HPDE6-E6E7 (cell line): ENCODE measurements around the gene RASL10A.
A peak's percentile ranks its signal among the peaks of the same experiment; 100 is the strongest.

ENCODE experiments used
- DNase-seq: peaks from one replicate; pipeline ENCODE4 v3.0.0; 2011; ENCODE audit warnings: missing footprints; ENCODE audit errors: extremely low spot score

Gene RASL10A

DNA sequence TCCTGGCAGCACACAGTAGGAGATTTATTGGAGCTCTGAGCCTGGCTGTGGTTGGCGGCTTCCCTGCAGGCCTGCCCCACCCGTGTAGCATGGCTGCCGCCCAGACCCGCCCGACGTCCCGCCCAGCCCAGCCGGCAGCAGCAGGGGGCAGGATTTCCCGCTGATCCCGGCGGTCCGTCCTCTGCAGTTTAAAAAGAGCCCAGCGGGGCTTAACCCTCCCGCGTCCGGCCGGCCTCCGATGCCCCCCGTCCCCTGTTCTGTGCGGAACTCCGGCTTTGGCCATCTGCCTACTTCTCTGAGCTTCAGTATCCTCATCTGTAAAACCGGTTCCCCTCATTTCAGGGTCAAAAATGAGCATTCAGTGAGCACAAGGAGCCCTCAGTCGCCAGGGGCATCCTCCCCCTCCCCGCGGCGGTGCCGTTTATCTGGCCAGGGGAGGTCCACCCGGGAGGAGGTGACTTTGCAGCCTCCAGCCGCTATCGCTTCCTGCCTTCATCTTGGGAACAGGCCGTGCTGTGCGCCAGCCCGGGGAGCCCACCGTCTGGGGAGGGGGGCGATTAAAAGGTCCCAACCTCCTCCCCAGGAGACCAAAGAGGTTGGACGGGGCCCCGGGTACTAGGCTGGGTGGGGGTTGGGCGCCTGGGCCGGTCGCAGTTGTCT is 9.2 kb downstream of the RASL10A start, which contains the start of gene GAS2L1:
TSS of gene GAS2L1 (plus strand) at position 476 of the 660 bp plus-strand sequence. CDS start 1,456 bp downstream, outside the sequence.
- DNase-seq, result peak; percentile 78

DNA sequence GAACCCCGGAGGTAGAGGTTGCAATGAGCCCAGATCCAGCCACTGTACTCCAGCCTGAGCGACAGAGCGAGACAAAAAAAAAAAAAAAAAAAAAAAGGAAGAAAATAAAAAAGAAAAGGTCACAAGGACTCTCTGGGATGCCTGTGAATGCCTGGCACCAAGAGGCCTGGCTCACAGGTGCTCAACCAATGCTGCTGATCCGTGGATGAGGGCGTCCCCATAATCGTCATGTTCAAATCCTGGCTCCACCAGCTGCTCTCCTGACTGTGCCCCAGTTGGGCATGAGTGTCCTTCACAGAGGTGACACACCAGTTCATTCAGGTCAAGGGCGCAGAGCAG is 9.7 kb downstream of the RASL10A start:
- no peak for DNase-seq

DNA sequence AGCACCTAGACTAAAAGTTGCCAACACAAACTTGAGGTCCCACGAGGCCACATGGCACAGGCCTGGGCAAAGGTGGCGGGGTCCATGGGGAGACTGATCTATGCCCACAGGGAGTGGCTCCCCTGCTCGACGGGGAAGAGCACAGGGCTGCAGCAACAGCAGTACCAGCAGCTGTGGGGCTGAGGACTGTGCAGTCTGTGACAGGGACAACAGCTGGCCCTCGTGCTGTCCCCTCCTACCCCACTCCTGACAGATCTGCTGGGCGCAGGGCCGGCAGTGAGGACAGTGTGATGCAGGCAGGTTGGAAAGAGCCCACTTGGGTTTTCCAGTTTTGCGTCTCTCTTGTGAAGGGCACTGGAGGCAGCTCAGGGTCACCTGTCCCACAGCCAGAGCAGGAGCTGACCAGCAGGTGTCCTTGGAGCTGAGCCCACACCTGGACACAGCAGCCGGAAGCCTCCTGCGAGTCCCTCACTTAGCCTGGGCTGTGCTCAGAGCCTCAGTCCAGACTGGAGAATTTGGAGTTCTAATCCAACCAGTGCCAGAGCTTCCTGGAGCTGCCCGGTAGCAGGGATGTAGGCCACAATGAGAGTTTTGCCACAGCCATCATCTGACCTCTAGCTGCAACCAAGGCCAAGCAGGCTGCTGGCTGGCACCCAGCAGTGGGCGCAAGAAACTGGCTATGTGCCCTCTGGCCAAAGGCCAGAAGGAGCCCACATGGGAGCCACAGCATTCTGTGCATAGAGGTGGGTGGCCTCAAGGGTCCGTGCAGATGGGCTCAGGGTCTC is 12.6 kb downstream of the RASL10A start:
- no peak for DNase-seq

DNA sequence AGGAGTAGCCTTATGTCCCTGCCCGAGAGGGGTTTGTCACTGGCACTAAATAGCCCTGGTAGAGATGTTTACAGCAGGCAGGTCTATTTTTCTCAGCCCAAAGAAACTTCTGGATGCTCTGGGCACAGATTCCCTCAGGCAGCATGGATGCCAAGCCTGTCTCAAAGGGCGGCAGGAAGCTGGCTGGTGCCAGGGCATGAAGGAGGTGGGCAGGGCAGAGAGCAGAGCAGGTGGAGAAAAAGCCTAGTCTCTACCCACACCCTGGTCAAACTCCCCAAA is 13.2 kb downstream of the RASL10A start:
- no peak for DNase-seq

DNA sequence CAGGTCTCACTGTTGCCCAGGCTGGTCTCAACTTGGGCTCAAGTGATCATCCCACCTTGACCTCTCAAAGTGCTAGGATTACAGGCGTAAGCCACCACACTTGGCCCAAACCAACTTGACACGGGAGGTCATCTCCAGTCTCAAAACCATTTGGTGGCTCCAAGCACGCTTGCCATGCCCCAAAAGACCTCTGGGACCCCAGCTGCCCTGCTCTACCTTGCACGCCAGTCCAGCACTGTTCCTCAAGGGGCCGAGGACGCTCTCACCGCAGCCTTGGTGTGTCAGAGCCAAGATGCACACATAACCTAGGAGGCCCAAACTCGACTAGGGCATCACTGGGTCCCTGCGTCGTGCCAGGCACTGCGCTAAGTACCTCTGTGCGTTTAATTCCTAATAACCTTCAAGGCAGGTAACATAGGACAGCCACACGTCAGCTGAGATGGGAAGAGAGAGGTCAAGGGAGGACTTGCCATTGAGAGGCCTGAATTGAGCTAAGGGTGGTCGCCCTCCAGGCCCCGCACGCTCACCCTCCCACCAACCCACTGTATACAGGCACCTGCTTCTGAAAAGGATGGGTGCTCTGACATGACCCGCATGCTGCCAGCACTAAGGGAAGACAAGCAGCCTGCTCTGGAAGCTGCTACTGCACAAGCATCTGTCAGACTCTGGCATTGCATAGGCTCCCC is 13.6 kb downstream of the RASL10A start:
- DNase-seq, result no peak

DNA sequence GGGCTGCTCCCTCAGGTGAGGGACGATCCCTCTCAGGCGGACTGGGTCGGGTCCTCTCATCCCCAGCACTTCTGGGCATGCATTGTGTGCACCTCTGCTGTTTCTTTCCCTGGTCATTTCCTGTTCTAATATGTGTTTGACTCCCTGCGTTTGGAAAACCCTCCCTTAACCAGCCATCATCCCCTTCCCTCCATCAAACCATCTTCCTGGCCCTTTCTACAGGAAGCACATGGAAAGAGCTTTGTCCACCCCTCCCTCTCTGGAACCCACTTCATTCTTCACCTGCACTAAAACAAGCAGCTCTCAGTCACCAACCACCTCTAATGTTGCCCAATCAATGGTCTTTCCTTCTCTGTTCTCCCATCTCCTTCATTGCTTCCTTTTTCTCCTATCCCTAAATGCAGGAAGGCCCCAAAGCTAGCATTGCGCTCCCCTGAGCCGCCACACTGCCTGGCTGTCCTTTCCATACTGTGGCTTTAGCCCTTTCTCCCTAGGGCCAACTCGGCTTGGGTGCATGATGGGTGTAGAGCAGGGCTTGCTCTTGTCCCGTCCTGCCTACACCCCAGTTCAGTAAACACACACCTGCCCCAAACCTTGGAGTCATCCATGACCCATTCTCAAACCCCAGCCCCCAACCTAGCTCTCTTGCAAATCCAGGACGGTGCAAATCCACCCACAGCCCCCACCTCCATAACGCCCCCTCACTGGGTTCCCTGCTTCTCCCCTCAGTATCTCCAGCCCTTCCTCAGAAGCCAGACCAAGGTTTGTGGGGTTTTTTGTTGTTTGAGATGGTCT is 14.5 kb downstream of the RASL10A start:
- DNase-seq, result no peak

DNA sequence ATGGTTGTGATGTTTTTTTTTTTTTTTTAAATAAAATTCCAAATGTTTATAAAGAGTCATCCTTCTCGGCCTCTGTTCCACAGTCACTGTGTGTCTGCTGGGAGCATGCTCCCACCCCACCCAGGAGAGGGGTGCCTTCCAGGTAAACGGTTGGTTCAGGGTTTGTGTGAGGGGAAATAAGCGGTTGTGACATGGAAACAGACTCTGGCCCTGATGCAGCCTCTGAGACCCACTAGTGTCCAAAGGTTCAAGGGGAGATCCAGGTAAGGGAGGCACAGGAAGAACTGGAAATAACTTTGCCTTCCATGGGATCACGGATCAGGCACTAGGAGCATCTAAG is 15.1 kb downstream of the RASL10A start:
- no peak for DNase-seq

DNA sequence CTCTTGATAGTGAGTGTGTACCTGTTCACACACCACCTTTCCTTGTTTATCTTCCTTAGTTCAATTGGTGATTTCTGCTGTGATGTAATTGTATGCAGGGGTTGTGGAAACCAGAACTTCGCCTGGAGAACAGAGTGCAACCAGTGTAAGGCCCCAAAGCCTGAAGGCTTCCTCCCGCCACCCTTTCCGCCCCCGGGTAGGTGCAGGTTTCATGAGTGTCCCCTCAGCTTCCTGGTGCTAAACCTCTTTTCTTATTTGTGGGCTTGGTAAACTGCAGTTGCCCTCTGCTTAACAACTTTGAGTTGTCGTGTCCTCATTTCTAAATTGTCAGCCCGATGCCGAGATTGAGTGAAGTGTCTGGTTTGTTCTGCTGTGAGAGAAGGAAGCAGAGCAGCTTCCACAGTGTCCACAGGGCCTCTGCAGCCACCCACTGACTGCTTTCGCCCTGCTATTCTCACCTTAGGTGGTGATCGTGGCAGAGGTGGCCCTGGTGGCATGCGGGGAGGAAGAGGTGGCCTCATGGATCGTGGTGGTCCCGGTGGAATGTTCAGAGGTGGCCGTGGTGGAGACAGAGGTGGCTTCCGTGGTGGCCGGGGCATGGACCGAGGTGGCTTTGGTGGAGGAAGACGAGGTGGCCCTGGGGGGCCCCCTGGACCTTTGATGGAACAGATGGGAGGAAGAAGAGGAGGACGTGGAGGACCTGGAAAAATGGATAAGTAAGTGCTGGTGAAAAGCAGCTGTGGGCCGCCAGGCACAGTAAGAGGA is 16.2 kb downstream of the RASL10A start:
- DNase-seq, result no peak

DNA sequence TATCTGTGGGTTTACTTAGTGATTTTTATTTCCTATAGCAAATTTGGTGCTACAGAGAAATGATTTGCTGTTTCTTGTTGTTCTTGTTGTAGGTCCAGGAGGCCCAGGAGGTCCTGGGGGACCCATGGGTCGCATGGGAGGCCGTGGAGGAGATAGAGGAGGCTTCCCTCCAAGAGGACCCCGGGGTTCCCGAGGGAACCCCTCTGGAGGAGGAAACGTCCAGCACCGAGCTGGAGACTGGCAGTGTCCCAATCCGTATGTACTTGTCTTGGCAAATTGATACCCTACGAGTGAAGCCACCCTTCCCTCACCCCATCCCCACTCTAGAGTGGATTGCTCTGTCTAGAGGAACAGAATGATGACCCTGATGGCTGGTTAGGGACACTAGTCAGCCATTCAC is 16.9 kb downstream of the RASL10A start:
- no peak for DNase-seq

DNA sequence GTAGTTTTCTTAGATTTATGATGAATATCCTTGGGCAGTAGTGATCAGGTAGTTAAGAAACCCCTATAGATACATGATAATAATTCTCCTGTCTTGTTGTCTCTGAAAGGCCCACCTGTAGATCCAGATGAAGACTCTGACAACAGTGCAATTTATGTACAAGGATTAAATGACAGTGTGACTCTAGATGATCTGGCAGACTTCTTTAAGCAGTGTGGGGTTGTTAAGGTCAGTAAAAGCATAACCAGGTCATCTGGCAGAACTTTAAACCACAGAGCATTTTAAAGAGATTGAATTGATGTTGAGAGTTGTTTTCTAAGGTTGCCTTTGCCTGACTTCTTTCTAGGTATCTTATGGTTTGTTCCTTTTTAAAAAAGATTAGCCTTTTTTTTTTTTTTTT is 23.1 kb downstream of the RASL10A start:
- DNase-seq, result no peak

DNA sequence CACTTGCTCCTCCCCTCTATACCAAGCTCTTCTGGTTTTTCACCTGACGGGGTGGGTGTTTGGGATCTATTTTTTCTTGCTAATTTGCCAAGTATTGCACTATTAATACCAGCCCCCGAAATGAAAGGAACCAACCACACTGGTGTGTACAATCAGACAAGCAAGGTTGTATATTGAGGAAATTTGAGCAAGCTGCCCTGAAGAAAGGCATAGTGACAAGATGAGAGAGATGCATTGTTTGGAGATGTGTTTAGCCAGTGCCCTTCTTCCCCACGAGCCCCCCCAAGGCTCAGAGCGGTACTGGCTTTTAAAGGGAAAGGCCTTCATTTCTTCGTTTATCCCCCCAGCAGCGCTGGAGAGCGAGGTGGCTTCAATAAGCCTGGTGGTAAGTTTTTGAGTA is 24.3 kb downstream of the RASL10A start:
- DNase-seq, result no peak

DNA sequence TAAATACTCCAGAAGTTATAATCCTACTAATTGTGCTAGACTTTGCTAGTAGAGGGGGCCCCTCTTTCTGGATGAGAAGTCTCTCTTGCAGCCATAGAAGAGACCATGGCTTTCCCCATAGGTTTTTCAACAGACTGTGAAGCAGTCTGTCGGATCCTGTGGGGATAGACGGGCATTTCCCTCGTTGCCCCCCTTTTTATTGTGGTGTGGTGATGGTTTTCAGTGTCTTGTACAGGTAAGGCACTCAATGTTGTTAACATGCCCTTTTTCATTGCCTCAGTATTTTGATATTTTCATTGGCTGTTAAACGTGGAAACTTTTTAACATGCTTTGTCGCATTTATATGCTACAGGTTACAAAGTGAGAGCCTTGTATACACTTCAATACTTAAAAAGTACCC is 25.4 kb downstream of the RASL10A start:
- DNase-seq, result no peak

DNA sequence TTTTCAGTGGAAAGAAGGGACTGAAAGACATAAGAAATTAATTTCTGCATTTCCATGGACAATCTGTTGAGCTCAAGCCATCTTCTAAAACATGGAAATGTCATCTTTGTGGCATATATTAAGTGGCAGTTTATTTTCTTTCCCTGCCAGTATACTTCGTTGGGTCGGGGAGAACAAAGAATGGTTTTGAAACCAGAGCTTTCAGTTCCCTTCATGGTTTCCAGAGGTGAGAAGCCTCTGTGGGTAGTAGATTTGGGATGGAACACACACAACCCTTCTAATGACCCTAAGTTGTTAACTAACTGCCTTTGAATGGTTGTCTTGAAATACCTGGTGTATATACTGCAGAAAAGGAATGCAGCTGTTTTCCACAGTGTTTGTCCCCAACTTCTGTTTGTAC is 26.7 kb downstream of the RASL10A start:
- DNase-seq, result no peak

DNA sequence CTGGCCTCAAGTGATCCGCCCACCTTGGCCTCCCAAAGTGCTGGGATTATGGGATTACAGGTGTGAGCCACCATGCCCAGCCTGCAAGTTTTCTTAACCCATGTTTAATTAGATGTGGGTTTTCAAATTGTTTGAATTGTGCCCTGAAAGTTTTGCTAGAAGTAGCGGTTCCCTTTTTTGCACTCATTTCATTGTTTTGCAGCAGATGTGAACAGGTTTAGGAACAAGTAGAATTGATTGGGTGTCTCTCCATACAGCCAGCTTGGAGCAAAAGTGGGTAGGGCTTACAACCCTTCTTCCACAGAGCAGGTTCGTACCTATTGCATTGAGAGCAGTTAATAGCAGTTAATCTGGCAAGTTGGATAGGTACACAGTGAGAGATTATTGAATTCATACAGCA is 31.3 kb downstream of the RASL10A start:
- no peak for DNase-seq

DNA sequence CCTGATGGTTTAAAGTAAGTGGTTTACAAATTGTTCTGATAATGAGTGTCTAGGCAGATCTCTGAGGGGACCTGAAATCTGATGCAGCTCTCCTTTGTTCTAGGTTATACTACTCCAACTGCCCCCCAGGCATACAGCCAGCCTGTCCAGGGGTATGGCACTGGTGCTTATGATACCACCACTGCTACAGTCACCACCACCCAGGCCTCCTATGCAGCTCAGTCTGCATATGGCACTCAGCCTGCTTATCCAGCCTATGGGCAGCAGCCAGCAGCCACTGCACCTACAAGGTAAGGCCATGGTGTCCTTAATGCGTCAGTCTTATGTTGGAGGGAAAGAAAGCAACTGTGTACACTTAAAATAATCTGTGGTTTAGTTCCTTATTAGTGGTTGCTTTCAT is 37.6 kb downstream of the RASL10A start:
- no peak for DNase-seq

DNA sequence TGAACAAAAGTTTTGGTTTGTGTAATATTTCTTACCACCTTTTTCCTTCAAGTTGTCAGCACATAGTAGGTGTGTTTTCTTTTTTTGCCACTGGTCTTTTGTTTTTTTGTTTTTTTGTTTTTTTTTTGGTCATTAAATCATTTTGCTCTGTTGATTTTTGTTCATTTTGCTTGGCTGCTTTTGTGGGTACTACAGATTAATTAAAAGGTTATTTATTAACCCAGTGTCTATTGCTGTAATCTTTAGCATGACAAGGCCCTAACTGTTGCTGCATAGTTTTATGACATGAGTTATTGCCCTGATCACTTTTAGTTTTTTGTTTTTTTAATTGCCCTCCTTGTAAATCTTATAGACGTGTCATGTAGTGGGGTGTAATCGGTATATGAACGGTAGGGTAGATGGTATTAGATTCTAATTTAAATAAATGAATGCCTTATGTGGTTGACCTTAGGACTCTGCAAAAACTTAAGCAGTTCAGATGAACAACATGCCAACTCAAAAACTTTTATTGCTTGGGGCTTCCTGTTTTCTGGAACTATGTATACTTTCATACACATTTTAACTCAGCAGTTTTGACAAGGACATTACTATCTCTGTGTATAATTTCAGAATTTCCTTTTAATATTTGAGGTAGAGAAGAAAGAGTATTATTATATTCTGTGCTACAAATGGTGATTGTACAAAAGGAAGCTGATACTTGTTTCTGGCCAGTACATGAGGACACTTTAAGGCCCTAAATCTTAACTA is 39.5 kb downstream of the RASL10A start:
- DNase-seq, result no peak

DNA sequence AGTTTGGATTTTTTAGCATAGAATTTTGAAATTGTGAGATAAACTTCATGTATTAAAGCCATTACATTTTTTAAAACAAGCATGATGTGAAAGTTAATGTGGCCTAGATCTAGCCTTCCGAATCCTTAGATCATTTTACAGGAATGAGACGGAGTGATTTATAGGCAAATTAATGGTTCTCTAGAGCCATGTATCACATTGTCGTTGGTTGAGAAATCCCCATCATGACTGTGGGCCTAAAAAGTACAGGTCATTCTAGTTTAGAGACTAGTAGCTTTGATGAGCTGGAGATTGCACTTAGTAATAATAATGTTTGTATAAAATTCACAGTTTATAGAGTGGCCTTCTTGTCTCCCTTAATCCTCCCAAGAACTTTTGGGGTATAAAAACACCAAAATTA is 40.3 kb downstream of the RASL10A start:
- DNase-seq, result no peak

DNA sequence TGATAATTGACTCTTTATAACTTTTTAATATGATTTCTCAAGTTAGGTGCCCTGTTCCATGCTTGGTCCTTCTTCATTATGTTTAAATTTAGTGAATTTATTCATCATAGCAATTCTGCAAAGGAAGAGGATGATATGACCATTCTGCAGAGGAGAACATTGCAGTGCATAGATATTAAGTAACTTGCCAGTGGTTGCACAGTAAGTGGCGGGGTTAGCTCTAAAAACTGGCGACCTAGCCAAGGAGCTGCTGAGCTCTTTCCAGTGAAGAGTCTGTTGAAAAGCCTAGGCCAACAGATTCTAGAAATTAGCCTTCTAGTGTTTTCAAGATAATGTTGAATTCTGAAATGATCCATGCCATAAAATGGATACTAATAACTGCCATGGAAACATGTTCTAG is 42.9 kb downstream of the RASL10A start:
- DNase-seq, result no peak

DNA sequence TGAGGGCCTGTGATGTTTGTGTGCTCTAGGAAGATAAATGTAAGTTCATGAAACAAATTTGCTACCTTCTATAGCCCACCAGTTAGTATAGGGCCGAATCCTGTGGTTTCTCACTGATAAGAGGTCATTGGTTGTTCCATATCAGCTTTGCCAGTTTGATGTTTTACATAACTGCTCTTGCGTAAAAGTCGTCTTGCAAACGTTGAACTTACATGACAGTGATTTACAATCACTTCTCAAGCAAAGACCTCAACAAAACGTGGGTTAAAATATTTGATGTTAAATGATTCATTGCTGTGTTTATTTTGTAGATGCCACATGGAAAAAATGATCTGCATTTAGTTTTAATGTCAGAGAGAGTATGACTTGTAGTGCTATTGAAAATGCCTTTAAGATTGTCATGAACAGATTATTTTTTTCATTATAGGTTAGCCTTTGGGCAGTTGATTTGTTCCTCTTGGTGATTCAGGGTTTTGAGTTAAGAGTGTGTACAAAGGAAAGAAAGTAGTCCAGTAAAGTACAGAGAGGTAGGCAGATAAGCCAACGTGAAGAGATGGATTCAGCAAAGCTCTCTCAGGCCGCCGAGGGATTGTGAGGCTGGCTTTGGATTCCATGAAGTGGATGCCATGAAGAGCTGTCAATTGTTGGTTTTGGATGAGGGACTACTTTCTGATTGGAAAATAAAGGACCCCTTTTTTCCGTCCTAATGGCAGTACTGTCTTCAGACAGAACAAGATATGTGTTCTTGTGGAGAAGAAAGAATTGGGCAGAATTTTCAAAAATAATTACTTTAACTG is 44.8 kb downstream of the RASL10A start:
- DNase-seq, result no peak
